HEK293 (cell line): ENCODE measurements around the gene COL4A1.

Source experiments
- BCL11B ChIP-seq: fragments of 450-650 bp; formaldehyde crosslinking; IDR thresholded peaks from 2 replicates; pipeline ENCODE4 v1.5.1; 2016; ENCODE audit warnings: low read depth, missing biosample characterization, missing genetic modification characterization
- FEZF1 ChIP-seq: fragments of 450-650 bp; formaldehyde crosslinking; IDR thresholded peaks from 2 replicates; pipeline ENCODE4 v1.5.1; 2016; ENCODE audit warnings: missing biosample characterization, missing genetic modification characterization
- GLI2 ChIP-seq: fragments of 450-650 bp; formaldehyde crosslinking; IDR thresholded peaks from 2 replicates; pipeline ENCODE4; 2017; ENCODE audit warnings: missing biosample characterization, missing genetic modification characterization, low read depth, borderline replicate concordance
- GLI4 ChIP-seq: fragments of 450-650 bp; formaldehyde crosslinking; IDR thresholded peaks from 2 replicates; pipeline ENCODE4 v1.5.1; 2016; ENCODE audit warnings: missing biosample characterization, missing genetic modification characterization
- GLIS2 ChIP-seq: fragments of 450-650 bp; formaldehyde crosslinking; IDR thresholded peaks from 2 replicates; pipeline ENCODE4 v1.5.1; 2016; ENCODE audit warnings: missing biosample characterization, missing genetic modification characterization
- HIC1 ChIP-seq: fragments of 450-650 bp; formaldehyde crosslinking; IDR thresholded peaks from 2 replicates; pipeline ENCODE4 v1.5.1; 2016; ENCODE audit warnings: missing biosample characterization, missing genetic modification characterization
- IKZF3 ChIP-seq: fragments of 450-650 bp; IDR thresholded peaks from 2 replicates; pipeline ENCODE4 v1.5.0; 2018; ENCODE audit warnings: missing biosample characterization, mild to moderate bottlenecking, missing genetic modification characterization, moderate library complexity
- PBX3 ChIP-seq: sonication (generic); formaldehyde crosslinking; IDR thresholded peaks from 2 replicates; pipeline ENCODE4 v1.8.1; 2022; ENCODE audit warnings: mild to moderate bottlenecking, moderate library complexity, missing genetic modification reagents
- PRDM6 ChIP-seq: fragments of 450-650 bp; formaldehyde crosslinking; IDR thresholded peaks from 2 replicates; pipeline ENCODE4 v1.5.1; 2017; ENCODE audit warnings: missing biosample characterization, missing genetic modification characterization
- REST ChIP-seq: fragments of 450-650 bp; formaldehyde crosslinking; IDR thresholded peaks from 2 replicates; pipeline ENCODE4 v1.5.1; 2016; ENCODE audit warnings: missing biosample characterization, missing genetic modification characterization
- SCRT2 ChIP-seq: fragments of 450-650 bp; formaldehyde crosslinking; IDR thresholded peaks from 2 replicates; pipeline ENCODE4 v1.5.1; 2016; ENCODE audit warnings: missing biosample characterization, missing genetic modification characterization
- SP2 ChIP-seq: fragments of 450-650 bp; formaldehyde crosslinking; IDR thresholded peaks from 2 replicates; pipeline ENCODE4 v1.5.1; 2016; ENCODE audit warnings: missing biosample characterization, missing genetic modification characterization
- ZEB2 ChIP-seq: fragments of 450-650 bp; formaldehyde crosslinking; IDR thresholded peaks from 2 replicates; pipeline ENCODE4 v1.5.1; 2016; ENCODE audit warnings: missing biosample characterization, missing genetic modification characterization
- ZFP3 ChIP-seq: fragments of 450-650 bp; formaldehyde crosslinking; IDR thresholded peaks from 2 replicates; pipeline ENCODE4 v1.5.1; 2016; ENCODE audit warnings: low read depth, missing biosample characterization, missing genetic modification characterization
- ZFP37 ChIP-seq: fragments of 450-650 bp; formaldehyde crosslinking; IDR thresholded peaks from 2 replicates; pipeline ENCODE4 v1.5.1; 2016; ENCODE audit warnings: missing biosample characterization, missing genetic modification characterization
- ZNF132 ChIP-seq: fragments of 450-650 bp; formaldehyde crosslinking; IDR thresholded peaks from 2 replicates; pipeline ENCODE4 v1.5.1; 2017; ENCODE audit warnings: missing biosample characterization, missing genetic modification characterization, borderline replicate concordance
- ZNF133 ChIP-seq: fragments of 450-650 bp; formaldehyde crosslinking; IDR thresholded peaks from 2 replicates; pipeline ENCODE4 v1.5.1; 2016; ENCODE audit warnings: missing biosample characterization, missing genetic modification characterization
- ZNF366 ChIP-seq: fragments of 450-650 bp; formaldehyde crosslinking; conservative IDR thresholded peaks from 2 replicates; pipeline ENCODE4 v1.5.1; 2016; ENCODE audit warnings: missing biosample characterization, missing genetic modification characterization
- ZNF48 ChIP-seq: fragments of 450-650 bp; formaldehyde crosslinking; IDR thresholded peaks from 2 replicates; pipeline ENCODE4 v1.5.1; 2016; ENCODE audit warnings: missing biosample characterization, missing genetic modification characterization
- ZNF549 ChIP-seq: fragments of 450-650 bp; IDR thresholded peaks from 2 replicates; pipeline ENCODE4 v1.5.1; 2018; ENCODE audit warnings: missing biosample characterization, missing genetic modification characterization, mild to moderate bottlenecking, inconsistent platforms, moderate library complexity
- ZNF560 ChIP-seq: fragments of 450-650 bp; formaldehyde crosslinking; IDR thresholded peaks from 2 replicates; pipeline ENCODE4 v1.5.1; 2017; ENCODE audit warnings: missing biosample characterization, missing genetic modification characterization, borderline replicate concordance
- ZNF580 ChIP-seq: fragments of 450-650 bp; formaldehyde crosslinking; IDR thresholded peaks from 2 replicates; pipeline ENCODE4 v1.5.1; 2016; ENCODE audit warnings: missing biosample characterization, missing genetic modification characterization
- ZNF610 ChIP-seq: fragments of 450-650 bp; formaldehyde crosslinking; IDR thresholded peaks from 2 replicates; pipeline ENCODE4 v1.5.1; 2016; ENCODE audit warnings: missing biosample characterization, missing genetic modification characterization, borderline replicate concordance
- ZNF624 ChIP-seq: fragments of 450-650 bp; formaldehyde crosslinking; IDR thresholded peaks from 2 replicates; pipeline ENCODE4 v1.5.1; 2017; ENCODE audit warnings: missing biosample characterization, missing genetic modification characterization
- ZNF626 ChIP-seq: fragments of 450-650 bp; sonication (Bioruptor Pico); formaldehyde crosslinking; IDR thresholded peaks from 2 replicates; pipeline ENCODE4 v1.5.1; 2018; ENCODE audit warnings: missing biosample characterization, missing genetic modification characterization, inconsistent platforms
- ZNF629 ChIP-seq: fragments of 450-650 bp; formaldehyde crosslinking; IDR thresholded peaks from 2 replicates; pipeline ENCODE4 v1.5.1; 2017; ENCODE audit warnings: missing biosample characterization, missing genetic modification characterization
- ZNF658 ChIP-seq: fragments of 450-650 bp; formaldehyde crosslinking; IDR thresholded peaks from 2 replicates; pipeline ENCODE4; 2016; ENCODE audit warnings: missing biosample characterization, missing genetic modification characterization
- ZNF664 ChIP-seq: fragments of 450-650 bp; formaldehyde crosslinking; IDR thresholded peaks from 2 replicates; pipeline ENCODE4 v1.5.1; 2016; ENCODE audit warnings: missing biosample characterization, missing genetic modification characterization
- ZNF776 ChIP-seq: fragments of 450-650 bp; formaldehyde crosslinking; IDR thresholded peaks from 2 replicates; pipeline ENCODE4 v1.5.0; 2017; ENCODE audit warnings: missing biosample characterization, missing genetic modification characterization, borderline replicate concordance
- ZNF843 ChIP-seq: fragments of 450-650 bp; formaldehyde crosslinking; IDR thresholded peaks from 2 replicates; pipeline ENCODE4 v1.5.1; 2016; ENCODE audit warnings: missing biosample characterization, missing genetic modification characterization
- ZSCAN23 ChIP-seq: fragments of 450-650 bp; formaldehyde crosslinking; IDR thresholded peaks from 2 replicates; pipeline ENCODE4 v1.5.1; 2016; ENCODE audit warnings: missing biosample characterization, missing genetic modification characterization

Gene COL4A1

GRCh38 chr13:110329798-110330461 lies 23.0 kb upstream of the COL4A1 start (continued):
- TF ChIP-seq ZNF366 (tag by site-specific recombination): 0 out of 2 replicates have a peak, but pooled peaks have one; percentile 23
- peak; percentile 88 for TF ChIP-seq ZNF629 (tag by site-specific recombination)
- no peak for TF ChIP-seq ZNF624 (tag by site-specific recombination)
- no peak for TF ChIP-seq ZFP3
- no peak for TF ChIP-seq ZNF776
- no peak for TF ChIP-seq HIC1 (tag by site-specific recombination)
- no peak for TF ChIP-seq ZNF580 (tag by site-specific recombination)
- TF ChIP-seq SCRT2 (tag by site-specific recombination): no peak
- no peak for TF ChIP-seq GLI4 (tag by site-specific recombination)
- TF ChIP-seq GLIS2 (tag by site-specific recombination): no peak
- no peak for TF ChIP-seq ZNF560 (tag by site-specific recombination)
- no peak for TF ChIP-seq ZNF664 (tag by site-specific recombination)
- no peak for TF ChIP-seq REST (tag by site-specific recombination)
- TF ChIP-seq PBX3 (CRISPR knock-in tag): no peak
- TF ChIP-seq ZEB2: peak; percentile 68; the same call in 1 of the 2 replicates
- no peak for TF ChIP-seq ZFP37
- no peak for TF ChIP-seq ZNF658 (tag by site-specific recombination)
- no peak for TF ChIP-seq ZNF843 (tag by site-specific recombination)
- TF ChIP-seq PRDM6 (tag by site-specific recombination): peak; percentile 66
- no peak for TF ChIP-seq ZNF132 (tag by site-specific recombination)
- no peak for TF ChIP-seq ZNF626 (tag by site-specific recombination)
- TF ChIP-seq ZNF133: no peak
- no peak for TF ChIP-seq ZNF610 (tag by site-specific recombination)
- TF ChIP-seq ZNF48: no peak
- no peak for TF ChIP-seq GLI2 (tag by site-specific recombination)
- no peak for TF ChIP-seq IKZF3
- TF ChIP-seq BCL11B (tag by site-specific recombination): no peak
- TF ChIP-seq FEZF1 (tag by site-specific recombination): 0 out of 2 replicates have a peak, but pooled peaks have one; percentile 9
- no peak for TF ChIP-seq ZNF549 (tag by site-specific recombination)
- no peak for TF ChIP-seq SP2 (tag by site-specific recombination)
- TF ChIP-seq ZSCAN23 (tag by site-specific recombination): no peak
